OCI-LY3 (cell line): ENCODE data around the gene PPL.

Experiments
- H2AFZ ChIP-seq: fragments of 200-600, 300-600 bp; shearing (Covaris generic); 2 replicates; pipeline ENCODE4 v1.6.0; 2014; ENCODE audit warnings: antibody characterized with exemption, low read depth, low read length
- H3K27ac ChIP-seq: fragments of 200-600, 300-600 bp; sonication (generic); 2 replicates; pipeline ENCODE4 v1.5.1; 2014; ENCODE audit warnings: mild to moderate bottlenecking, low read length, moderate library complexity, mixed read lengths
- H3K27me3 ChIP-seq: fragments of 200-600, 300-600 bp; sonication (generic); 2 replicates; pipeline ENCODE4 v1.6.1; 2014; ENCODE audit warnings: low read depth, low read length, mixed read lengths
- H3K36me3 ChIP-seq: fragments of 200-600, 300-600 bp; sonication (generic); replicated peaks from 2 replicates; pipeline ENCODE3; 2014; ENCODE audit warnings: low read depth, low read length, mixed read lengths
- H3K4me1 ChIP-seq: fragments of 300-600, 200-600 bp; sonication (generic); 2 replicates; pipeline ENCODE4 v1.6.1; 2014; ENCODE audit warnings: low read length, mixed read lengths
- H3K4me2 ChIP-seq: fragments of 200-600, 300-600 bp; sonication (generic); 2 replicates; pipeline ENCODE4 v1.6.1; 2014; ENCODE audit warnings: low read length, mixed read lengths
- H3K4me3 ChIP-seq: fragments of 300-600, 200-600 bp; sonication (generic); 2 replicates; pipeline ENCODE4 v1.5.1; 2014; ENCODE audit warnings: antibody characterized with exemption, mild to moderate bottlenecking, low read length, moderate library complexity
- H3K79me2 ChIP-seq: fragments of 300-600, 200-600 bp; shearing (Covaris generic); 2 replicates; pipeline ENCODE4 v1.6.1; 2014; ENCODE audit warnings: mild to moderate bottlenecking, low read length, mixed read lengths
- H3K9ac ChIP-seq: fragments of 300-600, 200-600 bp; shearing (Covaris generic); 2 replicates; pipeline ENCODE4 v1.6.0; 2014; ENCODE audit warnings: mild to moderate bottlenecking, low read length, moderate library complexity
- H3K9me3 ChIP-seq: fragments of 200-600, 300-600 bp; shearing (Covaris generic); 2 replicates; pipeline ENCODE4 v1.6.1; 2014; ENCODE audit warnings: low read length, mixed read lengths; ENCODE audit not compliant: insufficient read depth
- H4K20me1 ChIP-seq: fragments of 200-600, 300-600 bp; sonication (generic); 2 replicates; pipeline ENCODE4 v1.6.1; 2016; ENCODE audit warnings: low read length, mixed read lengths; ENCODE audit not compliant: insufficient read depth
- CTCF ChIP-seq: fragments of 200-600, 300-600 bp; sonication (generic); IDR thresholded peaks from 2 replicates; pipeline ENCODE4 v1.5.1; 2014; ENCODE audit warnings: antibody characterized with exemption, low read length, low read depth
- EZH2phosphoT487 ChIP-seq: fragments of 200-600 bp; shearing (Covaris generic); IDR thresholded peaks from 2 replicates; pipeline ENCODE4 v1.6.1; 2018; ENCODE audit warnings: antibody characterized with exemption, mixed run types, low read depth

Gene PPL

GRCh38 chr16:4944333-4945281 lies 7.7 kb upstream of the PPL start:
- H3K27me3 ChIP-seq: peaks cover 5% of the 10 kb centered on the region; the same call in 1 of the 2 replicates
- TF ChIP-seq CTCF (no peak), EZH2phosphoT487 (no peak)
- no peak overlapping the region for H3K27ac ChIP-seq
- H3K9me3 ChIP-seq: no peaks in the 10 kb centered on the region
- no peak overlapping the region for H2AFZ ChIP-seq
- H3K9ac ChIP-seq: no peak overlapping the region
- no peaks in the 10 kb centered on the region for H4K20me1 ChIP-seq
- peaks cover 6% of the 10 kb centered on the region; the same call in 1 of the 2 replicates for H3K4me1 ChIP-seq
- no peak overlapping the region for H3K4me3 ChIP-seq
- no peaks in the 10 kb centered on the region for H3K79me2 ChIP-seq
- H3K4me2 ChIP-seq: no peak overlapping the region
- no peaks in the 10 kb centered on the region for H3K36me3 ChIP-seq

- no peaks in the 10 kb centered on the region for H4K20me1 ChIP-seq
- H2AFZ ChIP-seq: no peak overlapping the region
Measured at GRCh38 chr16:4942481-4942880, 5.5 kb upstream of the PPL start.

GRCh38 chr16:4940719-4941118 lies 3.8 kb upstream of the PPL start:
- Histone ChIP-seq H4K20me1 (no peaks in the 10 kb centered on the region), H3K27ac (no peak overlapping the region), H3K27me3 (peaks cover 9% of the 10 kb centered on the region), H3K4me3 (no peak overlapping the region), H2AFZ (no peak overlapping the region), H3K9ac (no peak overlapping the region), H3K79me2 (no peaks in the 10 kb centered on the region), H3K4me2 (no peak overlapping the region), H3K9me3 (no peaks in the 10 kb centered on the region), H3K36me3 (no peaks in the 10 kb centered on the region), H3K4me1 (no peaks in the 10 kb centered on the region)
- TF ChIP-seq EZH2phosphoT487 (no peak), CTCF (no peak)

More at GRCh38 chr16:4942481-4942880, 5.5 kb upstream of the PPL start:
- no peaks in the 10 kb centered on the region for H3K79me2 ChIP-seq
- H3K36me3 ChIP-seq: no peaks in the 10 kb centered on the region
- no peaks in the 10 kb centered on the region for H3K9me3 ChIP-seq
- H3K4me1 ChIP-seq: no peaks in the 10 kb centered on the region
- H3K9ac ChIP-seq: no peak overlapping the region
- H3K27ac ChIP-seq: no peak overlapping the region
- H3K4me3 ChIP-seq: no peak overlapping the region
- no peak for TF ChIP-seq CTCF
- no peak for TF ChIP-seq EZH2phosphoT487
- peaks cover 5% of the 10 kb centered on the region; the same call in 1 of the 2 replicates for H3K27me3 ChIP-seq
- no peak overlapping the region for H3K4me2 ChIP-seq

GRCh38 chr16:4938683-4939030 lies 1.7 kb upstream of the PPL start:
- no peak for TF ChIP-seq CTCF
- TF ChIP-seq EZH2phosphoT487: no peak
- H3K79me2 ChIP-seq: no peaks in the 10 kb centered on the region
- no peak overlapping the region for H3K4me3 ChIP-seq
- no peaks in the 10 kb centered on the region for H3K4me1 ChIP-seq
- no peak overlapping the region for H3K27ac ChIP-seq
- no peak overlapping the region for H3K9ac ChIP-seq
- H3K27me3 ChIP-seq: peaks cover 9% of the 10 kb centered on the region
- no peaks in the 10 kb centered on the region for H3K36me3 ChIP-seq
- no peak overlapping the region for H3K4me2 ChIP-seq
- H2AFZ ChIP-seq: no peak overlapping the region
- H4K20me1 ChIP-seq: no peaks in the 10 kb centered on the region
- no peaks in the 10 kb centered on the region for H3K9me3 ChIP-seq
